Liver (tissue), 3 donors: Measurements from ENCODE around the gene CGRRF1.

Experiments used
- ATF3 ChIP-seq: IDR thresholded peaks from 2 replicates; pipeline ENCODE4 v1.6.1; 2016; ENCODE audit warnings: antibody characterized with exemption
- EGR1 ChIP-seq, 2 donors: IDR thresholded peaks; 2 replicates each; pipeline ENCODE4 v1.6.1; 2016 to 2018; ENCODE audit warnings: antibody characterized with exemption in 2 of 2, low read depth in 2 of 2
- HNF4G ChIP-seq: IDR thresholded peaks from 2 replicates; pipeline ENCODE4 v1.6.1; 2016; ENCODE audit warnings: antibody characterized with exemption
- RAD21 ChIP-seq, 2 donors: IDR thresholded peaks; 2 replicates each; pipeline ENCODE4 v1.6.1; 2016; ENCODE audit warnings: antibody characterized with exemption in 2 of 2, mild to moderate bottlenecking in 2 of 2
- TAF1 ChIP-seq: conservative IDR thresholded peaks from 2 replicates; pipeline ENCODE4 v1.6.1; 2016; ENCODE audit warnings: antibody characterized with exemption, mild to moderate bottlenecking
- YY1 ChIP-seq: IDR thresholded peaks from 2 replicates; pipeline ENCODE4 v1.6.1; 2016; ENCODE audit warnings: antibody characterized with exemption, mild to moderate bottlenecking
- TF ChIP-seq, protein P1 (sequence below): IDR thresholded peaks from 2 replicates; pipeline ENCODE4 v1.6.1; 2016; ENCODE audit warnings: antibody characterized with exemption
- TF ChIP-seq, protein P2 (sequence below): fragments of 150-350 bp; IDR thresholded peaks from 2 replicates; pipeline ENCODE4 v1.5.1; 2017; ENCODE audit warnings: improper control_type of control experiment, low read depth, low read length; ENCODE audit not compliant: missing input control
- TF ChIP-seq, protein P3 (sequence below): IDR thresholded peaks from 2 replicates; pipeline ENCODE4 v1.6.1; 2016; ENCODE audit warnings: antibody characterized with exemption, mild to moderate bottlenecking
- donor health status: healthy.
- donor health status: healthy.

- TF ChIP-seq, protein P1, sequence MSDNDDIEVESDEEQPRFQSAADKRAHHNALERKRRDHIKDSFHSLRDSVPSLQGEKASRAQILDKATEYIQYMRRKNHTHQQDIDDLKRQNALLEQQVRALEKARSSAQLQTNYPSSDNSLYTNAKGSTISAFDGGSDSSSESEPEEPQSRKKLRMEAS = no peak
- TF ChIP-seq TAF1 (no peak), ATF3 (no peak), EGR1 (IDR thresholded peaks at IDR 0.05; ENCODE audit: low read depth in 2 of 2) (no peak), RAD21 (IDR thresholded peaks at IDR 0.05) (no peak), HNF4G (no peak), YY1 (no peak)
- TF ChIP-seq, protein P2, sequence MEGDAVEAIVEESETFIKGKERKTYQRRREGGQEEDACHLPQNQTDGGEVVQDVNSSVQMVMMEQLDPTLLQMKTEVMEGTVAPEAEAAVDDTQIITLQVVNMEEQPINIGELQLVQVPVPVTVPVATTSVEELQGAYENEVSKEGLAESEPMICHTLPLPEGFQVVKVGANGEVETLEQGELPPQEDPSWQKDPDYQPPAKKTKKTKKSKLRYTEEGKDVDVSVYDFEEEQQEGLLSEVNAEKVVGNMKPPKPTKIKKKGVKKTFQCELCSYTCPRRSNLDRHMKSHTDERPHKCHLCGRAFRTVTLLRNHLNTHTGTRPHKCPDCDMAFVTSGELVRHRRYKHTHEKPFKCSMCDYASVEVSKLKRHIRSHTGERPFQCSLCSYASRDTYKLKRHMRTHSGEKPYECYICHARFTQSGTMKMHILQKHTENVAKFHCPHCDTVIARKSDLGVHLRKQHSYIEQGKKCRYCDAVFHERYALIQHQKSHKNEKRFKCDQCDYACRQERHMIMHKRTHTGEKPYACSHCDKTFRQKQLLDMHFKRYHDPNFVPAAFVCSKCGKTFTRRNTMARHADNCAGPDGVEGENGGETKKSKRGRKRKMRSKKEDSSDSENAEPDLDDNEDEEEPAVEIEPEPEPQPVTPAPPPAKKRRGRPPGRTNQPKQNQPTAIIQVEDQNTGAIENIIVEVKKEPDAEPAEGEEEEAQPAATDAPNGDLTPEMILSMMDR = no peak
- TF ChIP-seq, protein P3, sequence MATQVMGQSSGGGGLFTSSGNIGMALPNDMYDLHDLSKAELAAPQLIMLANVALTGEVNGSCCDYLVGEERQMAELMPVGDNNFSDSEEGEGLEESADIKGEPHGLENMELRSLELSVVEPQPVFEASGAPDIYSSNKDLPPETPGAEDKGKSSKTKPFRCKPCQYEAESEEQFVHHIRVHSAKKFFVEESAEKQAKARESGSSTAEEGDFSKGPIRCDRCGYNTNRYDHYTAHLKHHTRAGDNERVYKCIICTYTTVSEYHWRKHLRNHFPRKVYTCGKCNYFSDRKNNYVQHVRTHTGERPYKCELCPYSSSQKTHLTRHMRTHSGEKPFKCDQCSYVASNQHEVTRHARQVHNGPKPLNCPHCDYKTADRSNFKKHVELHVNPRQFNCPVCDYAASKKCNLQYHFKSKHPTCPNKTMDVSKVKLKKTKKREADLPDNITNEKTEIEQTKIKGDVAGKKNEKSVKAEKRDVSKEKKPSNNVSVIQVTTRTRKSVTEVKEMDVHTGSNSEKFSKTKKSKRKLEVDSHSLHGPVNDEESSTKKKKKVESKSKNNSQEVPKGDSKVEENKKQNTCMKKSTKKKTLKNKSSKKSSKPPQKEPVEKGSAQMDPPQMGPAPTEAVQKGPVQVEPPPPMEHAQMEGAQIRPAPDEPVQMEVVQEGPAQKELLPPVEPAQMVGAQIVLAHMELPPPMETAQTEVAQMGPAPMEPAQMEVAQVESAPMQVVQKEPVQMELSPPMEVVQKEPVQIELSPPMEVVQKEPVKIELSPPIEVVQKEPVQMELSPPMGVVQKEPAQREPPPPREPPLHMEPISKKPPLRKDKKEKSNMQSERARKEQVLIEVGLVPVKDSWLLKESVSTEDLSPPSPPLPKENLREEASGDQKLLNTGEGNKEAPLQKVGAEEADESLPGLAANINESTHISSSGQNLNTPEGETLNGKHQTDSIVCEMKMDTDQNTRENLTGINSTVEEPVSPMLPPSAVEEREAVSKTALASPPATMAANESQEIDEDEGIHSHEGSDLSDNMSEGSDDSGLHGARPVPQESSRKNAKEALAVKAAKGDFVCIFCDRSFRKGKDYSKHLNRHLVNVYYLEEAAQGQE = no peak
Observed at GRCh38 chr14:54489731-54490444, 19.8 kb upstream of the CGRRF1 start.
